ENCODE results near the gene DST.

DST gene

GRCh38 chr6:56535626-56536025 lies 107.1 kb downstream of the DST start:
- H3K27me3 ChIP-seq (ENCODE audit: insufficient read depth, poor library complexity, severe bottlenecking), result no peaks in the 10 kb centered on the region
- no peak for TF ChIP-seq REST (IDR thresholded peaks at IDR 0.05; ENCODE audit: insufficient replicate concordance, low read depth)
- no peak for TF ChIP-seq CTCF (IDR thresholded peaks at IDR 0.05; ENCODE audit: insufficient read depth, low read length)
- no peak for TF ChIP-seq GABPA (IDR thresholded peaks at IDR 0.05; ENCODE audit: low read depth)
- no peak for TF ChIP-seq POLR2AphosphoS5 (IDR thresholded peaks at IDR 0.05; ENCODE audit: low read depth)
- TF ChIP-seq SPI1 (IDR thresholded peaks at IDR 0.05; ENCODE audit: borderline replicate concordance, low read depth), result no peak
- H3K4me3 ChIP-seq (replicated peaks; ENCODE audit: insufficient read depth, low read length), result no peak overlapping the region
- no peak for DNase-seq (ENCODE audit: low read depth in 1 of 2, low spot score in 1 of 2)
- no peak overlapping the region for H3K27ac ChIP-seq (replicated peaks)

GRCh38 chr6:56534680-56535419 lies 107.8 kb downstream of the DST start:
- TF ChIP-seq CTCF (IDR thresholded peaks at IDR 0.05; ENCODE audit: insufficient read depth, low read length) (no peak), GABPA (IDR thresholded peaks at IDR 0.05; ENCODE audit: low read depth) (no peak), REST (IDR thresholded peaks at IDR 0.05; ENCODE audit: insufficient replicate concordance, low read depth) (no peak), POLR2AphosphoS5 (IDR thresholded peaks at IDR 0.05; ENCODE audit: low read depth) (no peak), SPI1 (IDR thresholded peaks at IDR 0.05; ENCODE audit: borderline replicate concordance, low read depth) (no peak)
- no peak for DNase-seq (ENCODE audit: low read depth in 1 of 2, low spot score in 1 of 2)
- Histone ChIP-seq H3K27me3 (ENCODE audit: insufficient read depth, poor library complexity, severe bottlenecking) (no peaks in the 10 kb centered on the region), H3K27ac (replicated peaks) (no peak overlapping the region), H3K4me3 (replicated peaks; ENCODE audit: insufficient read depth, low read length) (no peak overlapping the region)

- Histone ChIP-seq H3K4me3 (replicated peaks; ENCODE audit: insufficient read depth, low read length) (no peak overlapping the region), H3K27me3 (ENCODE audit: insufficient read depth, poor library complexity, severe bottlenecking) (no peaks in the 10 kb centered on the region), H3K27ac (replicated peaks) (no peak overlapping the region)
- DNase-seq (ENCODE audit: low read depth in 1 of 2, low spot score in 1 of 2), result no peak
- TF ChIP-seq CTCF (IDR thresholded peaks at IDR 0.05; ENCODE audit: insufficient read depth, low read length) (no peak), GABPA (IDR thresholded peaks at IDR 0.05; ENCODE audit: low read depth) (no peak), SPI1 (IDR thresholded peaks at IDR 0.05; ENCODE audit: borderline replicate concordance, low read depth) (no peak), REST (IDR thresholded peaks at IDR 0.05; ENCODE audit: insufficient replicate concordance, low read depth) (no peak), POLR2AphosphoS5 (IDR thresholded peaks at IDR 0.05; ENCODE audit: low read depth) (no peak)
Observed at GRCh38 chr6:56532766-56533551, 109.7 kb downstream of the DST start.
